NCI-H1694 treated with DMSO at 0.1 percent for 48 hours (cell line): ENCODE results near the gene ADAM12.

Experiments used
- DNase-seq: peaks from one replicate; lab custom pipeline; 2025; lab: John Stamatoyannopoulos, UW

ADAM12 gene

GRCh38 chr10:126314863-126315493, 73.3 kb downstream of the ADAM12 start:
- DNase-seq = no peak

- DNase-seq = no peak
Observed at GRCh38 chr10:126312167-126312566, 76.1 kb downstream of the ADAM12 start.

- DNase-seq = no peak
Observed at GRCh38 chr10:126309228-126309883, 78.9 kb downstream of the ADAM12 start.

- DNase-seq = no peak
Observed at GRCh38 chr10:126302826-126303665, 85.2 kb downstream of the ADAM12 start.

- no peak for DNase-seq
Observed at GRCh38 chr10:126302476-126302756, 85.9 kb downstream of the ADAM12 start.

- no peak for DNase-seq
Observed at GRCh38 chr10:126301701-126302475, 86.4 kb downstream of the ADAM12 start.

- DNase-seq = no peak
Observed at GRCh38 chr10:126294451-126294850, 93.8 kb downstream of the ADAM12 start.

- DNase-seq = no peak
Observed at GRCh38 chr10:126290232-126290631, 98.0 kb downstream of the ADAM12 start.

- no peak for DNase-seq
Observed at GRCh38 chr10:126288547-126289493, 99.5 kb downstream of the ADAM12 start.

GRCh38 chr10:126286256-126286780, 102.0 kb downstream of the ADAM12 start:
- no peak for DNase-seq

GRCh38 chr10:126283307-126283706, 105.0 kb downstream of the ADAM12 start:
- no peak for DNase-seq

- no peak for DNase-seq
Observed at GRCh38 chr10:126278851-126279250, 109.4 kb downstream of the ADAM12 start.

GRCh38 chr10:126277181-126277580, 111.1 kb downstream of the ADAM12 start:
- DNase-seq = no peak

- no peak for DNase-seq
Observed at GRCh38 chr10:126272526-126272925, 115.8 kb downstream of the ADAM12 start.

GRCh38 chr10:126270111-126270510, 118.2 kb downstream of the ADAM12 start:
- no peak for DNase-seq

- no peak for DNase-seq
Observed at GRCh38 chr10:126268013-126268920, 120.0 kb downstream of the ADAM12 start.

- DNase-seq = no peak
Observed at GRCh38 chr10:126264102-126265018, 123.9 kb downstream of the ADAM12 start.

- no peak for DNase-seq
Observed at GRCh38 chr10:126263006-126263676, 125.1 kb downstream of the ADAM12 start.
